ENCODE data around the gene NT5C1A. TPM values are rescaled to one million over a fixed set of nuclear protein-coding genes. Genes with fewer than 3 reads are reported as not detected.

Gene NT5C1A
- total RNA-seq, 3 donors from 2014 or later = 0.29 TPM; not detected in 2

DNA sequence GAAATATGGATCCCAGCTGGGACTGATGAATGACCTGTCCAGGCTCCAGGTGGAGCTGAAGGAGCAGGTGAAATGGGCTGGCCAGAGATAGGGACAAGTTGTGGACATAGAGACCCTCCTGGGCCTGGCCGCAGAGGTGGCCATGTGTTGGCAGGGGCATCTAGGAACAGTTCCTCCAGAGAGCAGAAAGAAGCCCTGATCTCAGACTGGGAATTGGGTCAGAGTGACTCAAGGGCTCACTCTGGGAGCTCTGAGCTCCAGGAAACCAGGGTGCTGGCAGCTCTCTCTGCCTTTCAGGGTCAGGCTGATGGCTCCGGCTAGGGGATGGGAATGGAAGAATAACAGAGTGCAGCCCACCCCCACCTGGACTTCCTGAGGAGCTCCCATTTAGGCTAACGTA lies 3.0 kb downstream of the NT5C1A start:
- H3K9me3 ChIP-seq = no peaks in the 10 kb centered on the region
- TF ChIP-seq POLR2AphosphoS5 (IDR thresholded peaks at IDR 0.05) (no peak), POLR2A (IDR thresholded peaks at IDR 0.05) (no peak)
- TF ChIP-seq, protein P1, sequence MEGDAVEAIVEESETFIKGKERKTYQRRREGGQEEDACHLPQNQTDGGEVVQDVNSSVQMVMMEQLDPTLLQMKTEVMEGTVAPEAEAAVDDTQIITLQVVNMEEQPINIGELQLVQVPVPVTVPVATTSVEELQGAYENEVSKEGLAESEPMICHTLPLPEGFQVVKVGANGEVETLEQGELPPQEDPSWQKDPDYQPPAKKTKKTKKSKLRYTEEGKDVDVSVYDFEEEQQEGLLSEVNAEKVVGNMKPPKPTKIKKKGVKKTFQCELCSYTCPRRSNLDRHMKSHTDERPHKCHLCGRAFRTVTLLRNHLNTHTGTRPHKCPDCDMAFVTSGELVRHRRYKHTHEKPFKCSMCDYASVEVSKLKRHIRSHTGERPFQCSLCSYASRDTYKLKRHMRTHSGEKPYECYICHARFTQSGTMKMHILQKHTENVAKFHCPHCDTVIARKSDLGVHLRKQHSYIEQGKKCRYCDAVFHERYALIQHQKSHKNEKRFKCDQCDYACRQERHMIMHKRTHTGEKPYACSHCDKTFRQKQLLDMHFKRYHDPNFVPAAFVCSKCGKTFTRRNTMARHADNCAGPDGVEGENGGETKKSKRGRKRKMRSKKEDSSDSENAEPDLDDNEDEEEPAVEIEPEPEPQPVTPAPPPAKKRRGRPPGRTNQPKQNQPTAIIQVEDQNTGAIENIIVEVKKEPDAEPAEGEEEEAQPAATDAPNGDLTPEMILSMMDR (IDR thresholded peaks at IDR 0.05) = no peak
- H3K36me3 ChIP-seq = no peaks in the 10 kb centered on the region
- no peaks in the 10 kb centered on the region for H3K27me3 ChIP-seq
- H3K4me1 ChIP-seq = peaks cover 4% of the 10 kb centered on the region in 2 donors
- no peak overlapping the region for H3K4me3 ChIP-seq
- no peak for DNase-seq (ENCODE audit: low spot score in 2 of 2)
- no peak overlapping the region for H3K27ac ChIP-seq
- intact Hi-C loops (cut with DNase I; ENCODE audit: low total_unique reads) = no loop called here

GRCh38 chr1:39668111-39668510 lies 3.8 kb downstream of the NT5C1A start:
- no peak for DNase-seq (ENCODE audit: low spot score in 2 of 2)
- no peak overlapping the region for H3K4me3 ChIP-seq
- intact Hi-C loops (cut with DNase I; ENCODE audit: low total_unique reads) = no loop called here
- no peaks in the 10 kb centered on the region for H3K9me3 ChIP-seq
- no peaks in the 10 kb centered on the region for H3K36me3 ChIP-seq
- TF ChIP-seq POLR2A (IDR thresholded peaks at IDR 0.05) (no peak), POLR2AphosphoS5 (IDR thresholded peaks at IDR 0.05) (no peak)
- TF ChIP-seq, protein P1 (IDR thresholded peaks at IDR 0.05) = no peak
- H3K27me3 ChIP-seq = no peaks in the 10 kb centered on the region
- H3K27ac ChIP-seq = no peak overlapping the region
- H3K4me1 ChIP-seq = peaks cover 4% of the 10 kb centered on the region in 2 donors

DNA sequence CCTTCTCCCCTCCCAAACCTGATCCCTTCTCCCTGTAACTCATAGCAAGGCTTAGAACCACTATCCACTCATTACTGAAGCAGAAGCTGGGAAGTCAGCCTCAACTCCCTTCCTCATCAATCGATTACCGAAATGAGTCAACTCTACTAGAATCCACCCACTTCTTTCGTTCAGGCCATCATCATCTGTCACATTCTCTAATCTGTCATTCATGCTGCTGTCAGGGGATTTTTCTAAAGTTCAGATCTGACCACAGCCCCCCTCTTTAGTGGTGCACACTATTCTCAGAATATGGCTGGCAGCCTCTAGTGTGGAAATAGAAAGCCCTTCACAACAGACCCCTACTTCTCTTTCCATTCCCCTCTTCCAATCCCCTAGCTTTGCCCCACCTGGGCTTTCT lies 5.1 kb downstream of the NT5C1A start:
- Histone ChIP-seq H3K9me3 (no peaks in the 10 kb centered on the region), H3K27ac (no peak overlapping the region), H3K4me3 (no peak overlapping the region), H3K27me3 (no peaks in the 10 kb centered on the region), H3K36me3 (no peaks in the 10 kb centered on the region), H3K4me1 (peaks cover 0 to 4% of the 10 kb centered on the region in 2 donors)
- no peak for DNase-seq (ENCODE audit: low spot score in 2 of 2)
- intact Hi-C loops (cut with DNase I; ENCODE audit: low total_unique reads) = no loop called here
- TF ChIP-seq POLR2AphosphoS5 (IDR thresholded peaks at IDR 0.05) = no peak
- TF ChIP-seq, protein P1 (IDR thresholded peaks at IDR 0.05) = no peak
- no peak for TF ChIP-seq POLR2A (IDR thresholded peaks at IDR 0.05)

DNA sequence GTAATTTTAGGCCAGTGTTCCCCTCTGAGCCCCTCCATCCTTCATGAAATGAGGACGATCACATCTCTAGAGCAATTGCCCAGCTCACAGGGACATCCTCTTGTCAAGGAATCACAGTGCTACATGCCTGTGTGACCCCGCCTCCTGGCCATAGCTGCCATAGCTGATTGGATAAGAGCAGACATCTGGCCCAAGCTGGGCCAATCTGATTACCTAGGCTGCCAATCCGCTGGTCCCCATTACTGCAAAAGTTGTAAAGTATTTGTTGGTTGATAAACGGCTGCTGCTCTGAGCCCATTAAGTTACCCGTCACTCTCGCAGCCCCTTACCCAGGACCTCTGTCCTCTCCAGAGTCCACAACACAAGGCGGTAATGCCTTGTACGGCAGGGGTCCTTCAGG lies 8.3 kb downstream of the NT5C1A start:
- DNase-seq (ENCODE audit: low spot score in 2 of 2) = no peak
- H3K9me3 ChIP-seq = no peaks in the 10 kb centered on the region
- intact Hi-C loops (cut with DNase I; ENCODE audit: low total_unique reads) = no loop called here
- no peak overlapping the region for H3K27ac ChIP-seq
- H3K36me3 ChIP-seq = no peaks in the 10 kb centered on the region
- no peaks in the 10 kb centered on the region for H3K4me1 ChIP-seq
- TF ChIP-seq POLR2A (IDR thresholded peaks at IDR 0.05) = no peak
- TF ChIP-seq POLR2AphosphoS5 (IDR thresholded peaks at IDR 0.05) = no peak
- TF ChIP-seq, protein P1 (IDR thresholded peaks at IDR 0.05) = no peak
- no peaks in the 10 kb centered on the region for H3K27me3 ChIP-seq
- H3K4me3 ChIP-seq = no peak overlapping the region

GRCh38 chr1:39662861-39663260 lies 9.0 kb downstream of the NT5C1A start:
- Histone ChIP-seq H3K27me3 (no peaks in the 10 kb centered on the region), H3K4me3 (no peak overlapping the region), H3K36me3 (no peaks in the 10 kb centered on the region), H3K4me1 (no peaks in the 10 kb centered on the region), H3K9me3 (no peaks in the 10 kb centered on the region), H3K27ac (no peak overlapping the region)
- intact Hi-C loops (cut with DNase I; ENCODE audit: low total_unique reads) = no loop called here
- DNase-seq (ENCODE audit: low spot score in 2 of 2) = no peak
- TF ChIP-seq, protein P1 (IDR thresholded peaks at IDR 0.05) = no peak
- no peak for TF ChIP-seq POLR2A (IDR thresholded peaks at IDR 0.05)
- TF ChIP-seq POLR2AphosphoS5 (IDR thresholded peaks at IDR 0.05) = no peak

All from breast epithelium (tissue), 4 donors.